Retina (tissue), 1 donor: ENCODE results near the gene VSTM2B.

Experiments
- DNase-seq: peaks from one replicate; pipeline ENCODE4 v3.0.0-alpha.2; 2016

The VSTM2B gene

GRCh38 chr19:29516358-29516725, 9.5 kb upstream of the VSTM2B start:
- DNase-seq = no peak

GRCh38 chr19:29516821-29517395, 8.9 kb upstream of the VSTM2B start:
- DNase-seq = no peak

- DNase-seq = no peak
These were observed 8.4 kb upstream of the VSTM2B start for GRCh38 chr19:29517412-29517811.

DNA sequence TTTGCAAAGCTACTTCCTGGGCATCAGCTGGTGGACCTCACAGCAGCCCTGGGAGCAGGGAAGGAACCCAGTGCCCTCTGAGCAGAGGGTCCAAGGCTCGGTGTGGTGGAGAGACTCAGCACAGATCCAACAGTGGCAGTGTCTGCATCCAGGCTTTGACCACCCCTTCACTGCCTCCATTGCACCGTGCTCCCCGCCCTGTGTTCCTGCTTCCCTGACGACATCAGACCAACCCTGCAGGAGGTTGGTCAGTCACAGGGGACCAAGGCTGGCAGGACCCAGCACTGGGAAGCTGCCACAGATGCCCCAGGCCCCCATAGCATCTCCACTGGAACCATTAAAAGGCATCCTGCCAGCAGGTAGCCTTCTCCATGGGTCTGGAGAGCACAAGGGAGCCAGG, 7.8 kb upstream of the VSTM2B start:
- no peak for DNase-seq

GRCh38 chr19:29519146-29519545, 6.6 kb upstream of the VSTM2B start:
- DNase-seq = no peak

- DNase-seq = no peak
These were observed 5.9 kb upstream of the VSTM2B start for GRCh38 chr19:29519931-29520330.

GRCh38 chr19:29520390-29520789, 5.4 kb upstream of the VSTM2B start:
- DNase-seq = peak; percentile 28

DNA sequence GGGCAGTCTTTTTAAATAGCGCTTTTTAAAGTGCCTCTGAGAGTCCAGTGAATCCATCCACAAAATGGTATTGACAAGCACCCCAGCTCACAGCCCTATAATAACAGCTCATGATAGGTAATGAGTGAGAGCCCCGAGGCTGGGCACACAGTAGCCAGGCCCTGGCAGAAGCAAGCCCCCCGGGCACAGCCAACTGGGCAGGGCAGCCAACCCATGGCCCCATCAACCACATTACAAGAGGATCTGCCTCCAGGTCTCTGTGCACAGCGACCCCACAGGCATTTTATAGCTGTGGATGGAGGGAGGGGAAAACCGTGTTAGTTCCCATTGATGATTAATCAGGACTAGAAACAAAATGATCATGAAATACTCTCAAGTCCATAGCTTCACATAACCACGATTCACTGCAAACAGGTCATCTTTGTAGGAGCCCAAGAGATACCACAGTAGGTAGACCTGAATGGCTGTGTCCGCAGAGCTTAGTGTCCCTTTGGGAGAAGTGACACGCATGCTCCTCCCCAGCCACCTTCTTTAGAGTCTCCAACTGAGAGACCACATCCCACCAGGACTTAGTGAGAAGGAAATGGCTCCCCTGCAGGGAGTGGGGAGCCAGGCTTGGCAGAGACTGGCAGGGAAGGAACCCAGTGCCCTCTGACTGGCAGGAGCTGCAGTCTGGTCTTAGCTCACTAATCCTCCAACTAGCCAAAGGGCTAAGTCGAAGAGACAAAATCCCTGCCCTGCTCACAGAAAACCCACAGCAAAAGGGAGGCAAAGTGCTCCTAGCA, 4.3 kb upstream of the VSTM2B start:
- peak; percentile 32 for DNase-seq

DNA sequence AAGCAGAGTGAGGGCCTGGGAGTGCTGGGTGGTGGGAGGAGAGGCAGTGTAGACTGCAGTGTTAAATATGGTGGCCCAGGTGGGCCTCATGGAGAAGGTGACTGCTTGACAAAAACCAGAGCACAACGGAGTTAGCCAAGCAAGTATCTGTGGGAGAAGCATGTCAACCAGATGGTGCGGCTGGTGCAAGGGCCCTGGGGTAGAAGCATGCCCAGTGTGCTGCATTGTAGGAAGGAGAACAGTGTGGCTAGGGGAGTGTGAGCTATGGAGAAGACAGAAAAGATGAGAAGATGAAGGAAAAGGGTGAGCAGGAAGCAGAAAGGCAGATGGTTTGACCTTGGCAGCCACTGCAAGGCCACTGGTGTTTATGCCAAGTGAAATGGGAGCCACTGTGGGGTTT, 2.2 kb upstream of the VSTM2B start:
- DNase-seq = no peak

- DNase-seq = peak; percentile 72
These were observed 1.4 kb upstream of the VSTM2B start for GRCh38 chr19:29524201-29524911.

DNA sequence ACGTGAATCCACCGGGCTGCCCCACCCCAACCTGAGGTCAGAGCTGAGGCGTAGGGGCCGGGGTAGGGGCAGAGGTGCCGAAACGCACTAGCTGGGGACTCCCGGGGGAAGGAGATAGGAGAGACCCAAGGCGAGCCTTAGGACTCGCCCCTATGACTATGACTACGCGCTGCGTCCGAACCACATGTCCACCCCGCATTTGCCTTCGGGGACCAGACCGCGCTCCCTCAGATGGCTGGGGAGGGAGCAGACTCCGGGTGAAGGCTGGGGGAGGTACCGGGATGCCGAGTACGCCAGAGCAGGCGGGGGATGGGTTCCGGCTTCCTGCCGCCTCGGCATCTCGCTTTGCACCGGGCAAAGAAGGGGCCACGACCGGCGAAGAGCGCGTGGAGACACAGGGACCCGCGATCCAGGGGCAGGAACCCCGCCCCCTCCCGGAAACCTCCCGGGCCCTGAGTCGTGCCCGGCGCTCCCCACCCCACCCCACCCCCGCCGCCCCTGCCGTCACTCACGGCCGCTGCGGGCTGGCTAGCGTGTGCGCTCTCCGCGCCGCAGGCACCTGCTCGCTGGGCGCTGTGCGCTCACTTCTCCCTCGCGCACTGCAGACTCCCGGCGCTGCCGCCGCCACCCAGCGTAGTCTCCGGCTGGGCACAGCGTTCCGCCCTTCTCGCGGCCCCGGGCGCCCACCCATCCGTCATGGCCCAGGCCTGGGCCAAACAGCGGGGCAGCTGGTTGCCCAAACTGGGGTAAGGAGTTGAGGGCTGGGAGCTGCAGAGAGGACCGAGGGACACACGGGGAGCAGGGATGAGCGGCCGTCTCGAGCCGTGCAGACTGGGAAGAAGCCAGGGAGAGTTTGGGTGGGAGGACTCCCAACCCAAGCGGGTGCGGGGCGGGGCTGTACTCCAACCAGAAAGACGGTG, 622 bp upstream of the VSTM2B start:
- DNase-seq = peak; percentile 80

- DNase-seq = peak; percentile 83
These were observed 1.1 kb downstream of the VSTM2B start for GRCh38 chr19:29526730-29527499.

GRCh38 chr19:29527500-29528328, 1.9 kb downstream of the VSTM2B start:
- no peak for DNase-seq

DNA sequence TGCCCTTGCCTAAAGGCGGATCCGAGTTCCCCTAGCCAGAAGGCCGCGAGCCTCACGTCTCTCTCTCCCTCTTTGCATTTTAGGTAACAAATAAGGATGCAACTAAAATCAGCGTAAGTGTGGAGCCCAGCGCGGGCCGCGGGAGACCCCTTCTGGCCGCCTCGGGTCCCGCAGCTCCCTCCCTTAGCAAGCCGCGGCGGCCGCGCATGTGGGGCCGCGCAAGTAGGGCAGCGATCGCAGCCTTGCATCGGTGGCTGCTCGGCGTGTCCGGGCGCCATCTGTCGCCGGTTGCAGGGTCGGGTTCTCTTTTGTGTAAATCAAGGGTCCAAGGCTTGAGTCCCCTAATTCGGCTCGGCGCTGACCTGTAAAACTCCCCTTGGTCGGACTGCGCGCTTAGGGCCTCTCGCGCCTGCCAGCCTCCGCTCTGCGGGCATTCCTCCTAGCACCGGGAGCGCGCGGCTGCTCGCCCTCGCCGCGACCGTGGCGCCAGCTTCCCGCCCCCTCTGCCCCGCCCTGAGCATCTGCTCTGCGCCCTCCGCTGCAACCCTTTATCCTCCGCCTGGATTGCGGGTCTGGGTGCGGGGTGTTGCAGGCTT, 2.7 kb downstream of the VSTM2B start:
- DNase-seq = peak; percentile 98

GRCh38 chr19:29528946-29529645, 3.3 kb downstream of the VSTM2B start:
- peak; percentile 78 for DNase-seq

DNA sequence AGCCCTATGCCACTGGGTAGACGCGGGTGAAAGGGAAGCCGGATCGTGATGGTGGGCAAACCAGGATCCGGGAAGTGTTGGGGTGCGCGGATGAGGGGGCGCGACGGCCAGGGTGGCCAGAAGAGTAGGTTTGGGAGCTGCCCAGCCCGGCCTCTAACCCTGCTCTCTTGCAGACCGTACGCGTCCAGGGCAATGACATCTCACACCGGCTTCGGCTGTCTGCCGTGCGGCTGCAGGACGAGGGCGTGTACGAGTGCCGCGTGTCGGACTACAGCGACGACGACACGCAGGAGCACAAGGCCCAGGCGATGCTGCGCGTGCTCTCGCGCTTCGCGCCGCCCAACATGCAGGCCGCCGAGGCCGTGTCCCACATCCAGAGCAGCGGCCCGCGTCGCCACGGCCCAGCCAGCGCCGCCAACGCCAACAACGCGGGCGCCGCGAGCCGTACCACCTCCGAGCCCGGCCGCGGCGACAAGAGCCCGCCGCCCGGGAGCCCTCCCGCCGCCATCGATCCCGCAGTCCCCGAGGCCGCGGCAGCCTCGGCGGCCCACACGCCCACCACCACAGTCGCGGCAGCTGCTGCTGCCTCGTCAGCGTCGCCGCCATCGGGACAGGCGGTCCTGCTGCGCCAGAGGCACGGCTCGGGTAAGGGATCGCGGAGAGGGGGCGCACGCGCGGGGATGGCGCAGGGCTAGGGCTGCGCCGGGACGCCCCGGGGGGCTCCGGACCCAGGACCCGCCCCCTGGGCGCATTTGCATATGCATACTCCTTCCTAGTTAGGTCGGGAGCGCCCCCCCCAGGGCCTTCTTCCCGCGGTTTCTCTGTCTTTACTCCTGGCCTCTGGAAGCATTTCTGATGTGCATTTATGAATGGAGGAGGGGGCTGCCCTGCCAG, 4.1 kb downstream of the VSTM2B start:
- peak; percentile 83 for DNase-seq

GRCh38 chr19:29530540-29531457, 5.0 kb downstream of the VSTM2B start:
- no peak for DNase-seq

GRCh38 chr19:29531458-29532025, 5.7 kb downstream of the VSTM2B start:
- no peak for DNase-seq
